ENCODE measurements around the gene C2CD4C. TPM values are rescaled to one million over a fixed set of nuclear protein-coding genes. Genes with fewer than 3 reads are reported as not detected.
"Not testable (repeated sequence)": the region's sequence is repeated elsewhere in the genome, so short reads cannot be mapped to it uniquely, and the experiment has no call there.

Gene C2CD4C
- total RNA-seq, 3 donors from 2014 or later = 0.17 to 1.7 (median 0.65) TPM

DNA sequence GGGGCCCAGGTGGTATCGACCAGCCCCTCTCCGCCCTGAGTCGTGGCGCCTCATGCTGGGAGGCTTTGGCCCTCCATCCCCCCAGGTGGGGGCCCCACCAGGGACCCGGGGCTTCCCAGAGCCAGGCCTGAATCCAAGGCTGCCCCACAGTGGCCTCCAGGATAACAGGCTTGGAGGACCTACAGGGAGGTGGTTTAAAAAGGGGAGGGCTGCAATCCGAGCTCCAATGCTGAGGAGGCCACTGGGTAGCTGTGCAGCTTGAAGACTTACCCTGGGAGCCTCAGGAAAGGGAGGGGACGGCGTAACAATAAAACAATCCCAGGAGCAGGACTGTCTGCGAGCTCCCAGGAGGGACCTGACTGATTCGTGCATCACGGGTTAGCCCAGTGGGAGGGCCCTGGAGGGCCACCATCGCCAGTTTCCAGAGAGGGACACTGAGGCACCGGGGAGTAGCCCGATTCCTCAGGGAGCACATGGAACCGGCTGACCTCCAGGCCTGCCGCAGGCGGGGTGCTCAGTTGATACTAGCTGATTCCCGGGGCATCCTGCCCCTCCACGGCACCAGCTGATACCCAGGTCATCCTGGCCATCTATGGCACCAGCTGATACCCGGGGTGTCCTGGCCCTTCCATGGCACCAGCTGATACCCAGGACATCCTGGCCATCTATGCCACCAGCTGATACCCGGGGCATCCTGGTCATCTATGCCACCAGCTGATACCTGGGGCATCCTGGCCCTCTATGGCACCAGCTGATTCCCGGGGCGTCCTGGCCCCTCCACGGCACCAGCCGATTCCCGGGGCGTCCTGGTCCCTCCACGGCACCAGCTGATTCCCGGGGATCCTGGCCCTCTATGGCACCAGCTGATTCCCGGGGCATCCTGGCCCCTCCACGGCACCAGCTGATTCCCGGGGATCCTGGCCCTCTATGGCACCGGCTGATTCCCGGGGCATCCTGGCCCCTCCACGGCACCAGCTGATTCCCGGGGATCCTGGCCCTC, 3.7 kb upstream of the C2CD4C start:
- ATAC-seq = no peak

GRCh38 chr19:411723-412355, 2.9 kb upstream of the C2CD4C start:
- peak in 1 of 3 donors; percentile 40 for DNase-seq
- TF ChIP-seq CTCF (IDR thresholded peaks at IDR 0.05) = no peak
- H3K36me3 ChIP-seq (ENCODE audit: low read depth) = no peaks in the 10 kb centered on the region
- H3K4me3 ChIP-seq = no peak overlapping the region
- H3K9me3 ChIP-seq = no peaks in the 10 kb centered on the region
- peaks cover 8% of the 10 kb centered on the region for H3K4me1 ChIP-seq (ENCODE audit: low read depth)
- intact Hi-C loops (cut with DNase I, micrococcal nuclease) = no loop called here
- peak; percentile 38 for ATAC-seq

More for the DNA sequence above, 3.7 kb upstream of the C2CD4C start:
- intact Hi-C loops (cut with DNase I, micrococcal nuclease) = no loop called here
- TF ChIP-seq CTCF (IDR thresholded peaks at IDR 0.05) = no peak
- Histone ChIP-seq H3K9me3 (no peaks in the 10 kb centered on the region), H3K4me1 (ENCODE audit: low read depth) (peaks cover 8% of the 10 kb centered on the region), H3K36me3 (ENCODE audit: low read depth) (no peaks in the 10 kb centered on the region), H3K4me3 (no peak overlapping the region)
- peak in 1 of 3 donors; percentile 39 for DNase-seq

DNA sequence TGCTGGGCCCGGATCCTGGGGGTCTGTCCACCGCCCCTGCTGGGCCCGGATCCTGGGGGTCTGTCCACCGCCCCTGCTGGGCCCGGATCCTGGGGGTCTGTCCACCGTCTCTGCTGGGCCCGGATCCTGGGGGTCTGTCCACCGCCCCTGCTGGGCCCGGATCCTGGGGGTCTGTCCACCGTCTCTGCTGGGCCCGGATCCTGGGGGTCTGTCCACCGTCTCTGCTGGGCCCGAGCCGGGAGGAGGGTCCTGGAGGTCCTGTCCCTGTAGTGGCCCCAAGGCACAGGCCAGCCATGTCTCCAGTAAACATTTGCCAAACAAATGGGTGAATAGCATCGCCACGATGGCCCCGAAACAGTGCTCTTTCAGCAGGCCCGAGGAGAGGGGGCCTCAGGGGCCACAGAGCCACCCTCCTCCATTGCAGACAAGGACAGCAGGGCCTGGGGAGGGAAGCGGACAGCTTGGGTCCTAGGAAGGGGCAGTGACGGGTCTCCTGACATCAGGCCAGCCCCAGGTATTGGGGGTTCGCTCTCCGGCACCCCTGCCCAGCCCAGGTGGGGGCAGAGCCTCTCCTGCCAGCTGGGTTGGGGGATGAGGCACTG, 2.3 kb upstream of the C2CD4C start:
- H3K4me3 ChIP-seq; DNase-seq; H3K36me3 ChIP-seq (ENCODE audit: low read depth); ATAC-seq; intact Hi-C loops (cut with DNase I, micrococcal nuclease); H3K9me3 ChIP-seq; H3K4me1 ChIP-seq (ENCODE audit: low read depth): not testable (repeated sequence)

- H3K4me3 ChIP-seq = no peak overlapping the region
- no peaks in the 10 kb centered on the region for H3K36me3 ChIP-seq (ENCODE audit: low read depth)
- intact Hi-C loops (cut with DNase I, micrococcal nuclease) = no loop called here
- H3K9me3 ChIP-seq = no peaks in the 10 kb centered on the region
- H3K4me1 ChIP-seq (ENCODE audit: low read depth) = peaks cover 13% of the 10 kb centered on the region
- DNase-seq (peak in 1 of 3 donors; percentile 32), ATAC-seq (no peak)
- TF ChIP-seq CTCF (IDR thresholded peaks at IDR 0.05) = no peak
These were observed 1.4 kb upstream of the C2CD4C start for GRCh38 chr19:410243-410781.

GRCh38 chr19:409516-410242, 732 bp upstream of the C2CD4C start:
- TF ChIP-seq CTCF (IDR thresholded peaks at IDR 0.05) = no peak
- no peaks in the 10 kb centered on the region for H3K36me3 ChIP-seq (ENCODE audit: low read depth)
- no peak overlapping the region for H3K4me3 ChIP-seq
- no peaks in the 10 kb centered on the region for H3K9me3 ChIP-seq
- intact Hi-C loops (cut with DNase I, micrococcal nuclease) = no loop called here
- DNase-seq (no peak), ATAC-seq (no peak)
- peaks cover 17% of the 10 kb centered on the region for H3K4me1 ChIP-seq (ENCODE audit: low read depth)
